ENCODE data around the gene ZSCAN23.

GRCh38 chr6:28478518-28478917, 35.2 kb upstream of the ZSCAN23 start:
- TF ChIP-seq CTCF (IDR thresholded peaks at IDR 0.05) (no peak), POLR2A (IDR thresholded peaks at IDR 0.05) (no peak)

Measured in body of pancreas (tissue), 4 donors.